CD4-positive, alpha-beta T cell treated with Interleukin-4 for 4 hours (primary cell): ENCODE measurements around the gene TMEM208.

Experiments used
- DNase-seq: peaks from one replicate; pipeline ENCODE4 v3.0.0-alpha.2; 2020

Gene TMEM208

GRCh38 chr16:67210069-67210937, 16.6 kb upstream of the TMEM208 start:
- no peak for DNase-seq

DNA sequence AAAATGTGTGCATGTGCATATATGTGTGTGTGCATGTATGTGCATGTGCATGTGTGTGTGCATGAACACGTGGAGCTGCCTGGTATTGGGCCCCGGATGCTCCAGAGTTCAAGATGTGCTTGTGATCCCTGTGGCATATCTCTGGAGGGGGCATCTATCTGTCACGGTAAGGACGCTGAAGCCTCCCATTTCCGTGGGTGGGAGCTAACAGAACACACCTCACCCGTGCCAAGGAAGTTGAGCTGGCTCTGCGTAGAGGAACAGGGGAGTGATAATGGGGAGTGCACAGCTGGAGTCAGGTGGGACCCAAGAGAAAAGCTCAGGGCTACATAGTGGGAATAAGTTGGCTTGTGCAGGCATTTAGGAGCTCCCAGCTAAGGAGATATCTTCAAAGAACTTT, 15.3 kb upstream of the TMEM208 start:
- DNase-seq = no peak

DNA sequence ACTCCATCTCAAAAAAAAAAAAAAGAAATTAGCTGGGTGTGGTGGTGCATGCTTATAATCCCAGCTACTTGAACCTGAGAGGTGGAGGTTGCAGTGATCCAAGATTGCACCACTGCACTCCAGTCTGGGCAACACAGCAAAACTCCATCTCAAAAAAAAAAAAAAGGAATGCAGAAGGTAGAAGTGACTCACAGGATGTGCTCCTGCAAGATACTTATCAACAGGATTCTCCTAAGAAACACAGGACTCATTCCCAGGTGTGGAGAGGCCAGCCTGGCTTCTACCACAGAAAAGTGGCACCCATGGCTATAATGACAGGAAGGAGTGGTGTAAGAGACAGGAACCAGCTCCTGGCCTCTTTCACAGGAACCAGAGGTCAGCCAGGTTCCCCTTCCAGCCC, 14.2 kb upstream of the TMEM208 start:
- no peak for DNase-seq

- no peak for DNase-seq
These were observed 13.5 kb upstream of the TMEM208 start for GRCh38 chr16:67213197-67214019.

GRCh38 chr16:67215706-67216105, 11.2 kb upstream of the TMEM208 start:
- DNase-seq = no peak

DNA sequence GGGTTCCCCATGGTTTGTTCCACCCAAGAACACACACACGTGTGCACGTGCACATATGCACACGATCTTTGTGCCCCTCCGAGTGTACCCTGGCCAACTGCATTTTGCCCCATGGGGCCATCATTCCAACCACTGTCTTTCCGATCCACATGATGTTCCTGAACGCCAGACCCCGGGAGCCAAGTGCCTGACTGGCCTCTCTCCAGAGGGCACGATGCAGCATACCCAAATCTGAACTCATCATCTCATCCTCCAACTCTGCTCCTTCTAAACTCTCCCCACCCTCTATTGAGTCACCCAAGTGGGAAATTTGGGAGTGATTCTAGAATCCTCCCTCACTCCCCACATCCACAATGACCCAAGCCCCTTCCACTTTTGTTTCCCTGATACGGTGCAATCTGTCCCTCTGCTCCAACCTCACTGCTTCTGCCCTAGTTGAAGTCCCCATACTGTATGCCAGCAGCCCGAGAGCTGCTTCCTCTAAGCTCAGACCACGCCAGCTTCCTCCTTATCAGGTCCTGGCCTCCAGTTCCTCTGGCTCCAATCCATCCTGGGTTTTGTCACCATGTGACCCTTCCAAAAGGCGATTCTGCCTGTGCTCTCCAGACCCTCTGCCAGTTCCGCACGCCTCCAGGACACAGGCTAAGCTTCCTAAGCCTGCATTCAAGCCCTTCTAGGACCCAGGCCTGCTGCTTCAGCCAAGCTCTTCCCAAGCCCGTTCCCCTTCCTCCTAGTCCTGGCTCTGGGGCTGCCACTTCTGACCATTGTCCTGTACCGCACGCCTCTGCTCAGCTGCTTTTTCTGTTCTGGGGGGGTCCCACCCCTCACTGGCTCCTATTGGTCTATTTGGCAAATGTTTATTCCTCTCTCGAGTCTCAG, 10.1 kb upstream of the TMEM208 start:
- no peak for DNase-seq

DNA sequence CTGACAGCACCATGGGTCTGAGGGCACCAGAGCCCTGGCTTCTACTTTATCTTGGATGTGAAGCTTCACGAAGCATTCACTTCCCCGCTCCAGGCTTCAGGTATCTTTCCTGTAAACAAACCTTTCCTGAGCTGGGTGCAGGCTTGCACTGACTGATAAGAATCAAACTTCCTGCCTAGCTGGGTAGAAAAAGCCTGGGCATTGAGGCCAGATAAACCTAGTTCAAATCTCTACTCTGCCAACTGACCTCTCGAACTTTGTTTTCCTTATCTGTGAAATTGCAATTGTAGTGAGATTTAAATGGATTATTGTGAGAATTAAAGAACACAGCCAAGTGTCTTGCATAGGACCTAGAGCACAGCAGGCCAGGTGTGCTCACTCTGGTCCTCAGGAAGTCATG, 2.9 kb upstream of the TMEM208 start:
- DNase-seq = no peak

GRCh38 chr16:67226295-67226803, 581 bp upstream of the TMEM208 start:
- DNase-seq = no peak

DNA sequence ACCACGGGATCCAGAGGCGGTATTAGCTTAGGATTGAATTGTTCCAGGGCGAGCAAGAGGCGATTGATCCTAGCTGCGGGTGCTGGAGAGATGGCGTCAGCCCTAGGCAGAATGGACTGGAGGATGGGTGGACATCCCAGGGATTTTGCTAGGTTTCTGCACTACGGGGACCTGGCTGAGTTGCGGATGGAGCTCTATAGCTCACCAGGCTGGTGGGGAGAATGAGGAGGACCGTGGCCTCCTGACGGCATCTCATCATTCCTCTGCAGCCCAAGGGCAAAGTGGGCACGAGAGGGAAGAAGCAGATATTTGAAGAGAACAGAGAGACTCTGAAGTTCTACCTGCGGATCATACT, 614 bp downstream of the TMEM208 start:
- no peak for DNase-seq

- DNase-seq = no peak
These were observed 1.3 kb downstream of the TMEM208 start for GRCh38 chr16:67228034-67228785.

- DNase-seq = no peak
These were observed 2.0 kb downstream of the TMEM208 start for GRCh38 chr16:67228905-67229304.

- no peak for DNase-seq
These were observed 3.2 kb downstream of the TMEM208 start for GRCh38 chr16:67229906-67230808.

DNA sequence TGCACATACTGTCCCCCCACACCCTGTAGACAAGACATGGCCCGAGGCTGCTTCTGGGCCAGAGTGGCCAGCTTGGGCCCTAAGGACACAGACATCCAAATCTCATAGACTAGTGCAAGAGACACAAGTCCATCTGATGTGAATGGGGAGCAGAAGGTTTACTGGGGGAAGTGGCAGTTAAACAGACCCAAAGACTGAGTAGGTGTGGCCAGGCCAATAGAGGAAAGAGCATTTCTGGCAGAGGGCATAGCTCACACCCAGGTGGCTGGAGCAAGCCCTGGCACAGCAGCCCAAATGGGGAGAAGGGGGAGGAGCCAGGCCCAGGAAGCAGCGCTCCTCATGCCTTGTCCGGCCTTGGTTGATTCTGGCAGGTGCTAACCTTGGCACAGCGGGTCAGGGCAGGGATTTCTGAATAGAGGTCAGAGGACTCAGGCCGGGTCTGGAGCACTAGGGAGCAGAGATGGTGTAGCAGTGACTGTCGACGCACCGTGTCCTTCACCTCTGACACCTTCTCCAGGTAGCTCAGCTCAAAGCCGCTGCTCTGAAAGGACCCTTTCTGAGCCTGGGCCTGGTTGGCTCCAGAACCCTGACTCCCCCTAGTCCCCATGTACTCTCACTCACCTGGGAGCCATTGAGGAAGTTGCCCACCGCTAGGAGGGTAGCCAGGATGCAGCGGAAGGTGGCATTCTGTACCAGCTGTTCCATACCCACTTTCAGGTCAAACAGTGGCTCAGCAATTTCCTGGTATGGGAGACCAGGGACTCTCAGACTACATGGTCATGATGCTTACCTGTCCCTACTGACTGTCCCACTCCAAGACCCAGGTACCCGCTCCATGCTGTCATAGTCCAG, 4.1 kb downstream of the TMEM208 start:
- DNase-seq = no peak

DNA sequence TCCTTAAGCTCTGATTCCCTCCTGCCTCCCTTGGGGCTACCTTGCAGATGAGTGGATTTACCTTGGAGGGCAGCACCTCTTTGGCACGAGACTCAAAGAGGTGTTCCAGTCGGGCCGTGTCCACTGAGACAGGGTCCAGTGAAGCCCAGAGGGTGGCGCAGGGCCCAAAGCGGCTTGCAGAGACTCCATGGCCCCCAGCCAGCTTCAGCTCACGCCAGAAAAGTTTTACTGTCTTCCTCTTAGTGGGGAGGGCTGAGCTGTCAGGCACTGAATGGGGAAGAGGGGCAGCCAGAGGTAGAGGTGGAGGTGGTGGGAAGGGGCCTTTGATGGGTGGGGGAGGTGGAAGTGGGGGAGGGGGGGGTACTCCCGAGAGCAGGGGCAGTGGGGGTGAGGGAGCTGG, 6.7 kb downstream of the TMEM208 start:
- no peak for DNase-seq

DNA sequence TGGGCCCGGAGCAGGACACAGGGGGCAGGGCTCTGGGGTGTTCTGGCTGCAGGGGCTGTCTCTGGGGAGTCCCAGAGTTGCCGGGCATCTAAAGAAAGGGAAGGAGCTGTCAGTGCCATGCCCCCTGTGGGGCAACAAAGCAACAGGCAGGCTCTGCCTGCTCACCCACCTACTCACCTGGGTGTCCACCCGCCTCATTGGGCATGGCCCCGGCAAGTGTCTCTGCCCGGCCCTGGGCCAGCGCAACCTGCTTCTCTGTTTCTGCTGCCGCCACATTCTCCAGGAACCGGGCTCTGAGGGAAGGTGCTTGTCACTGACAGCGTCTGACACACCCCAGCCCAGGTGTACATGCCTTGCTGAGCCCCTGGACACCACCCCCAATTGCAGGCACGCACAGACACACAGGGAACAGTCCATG, 7.3 kb downstream of the TMEM208 start:
- DNase-seq = no peak

DNA sequence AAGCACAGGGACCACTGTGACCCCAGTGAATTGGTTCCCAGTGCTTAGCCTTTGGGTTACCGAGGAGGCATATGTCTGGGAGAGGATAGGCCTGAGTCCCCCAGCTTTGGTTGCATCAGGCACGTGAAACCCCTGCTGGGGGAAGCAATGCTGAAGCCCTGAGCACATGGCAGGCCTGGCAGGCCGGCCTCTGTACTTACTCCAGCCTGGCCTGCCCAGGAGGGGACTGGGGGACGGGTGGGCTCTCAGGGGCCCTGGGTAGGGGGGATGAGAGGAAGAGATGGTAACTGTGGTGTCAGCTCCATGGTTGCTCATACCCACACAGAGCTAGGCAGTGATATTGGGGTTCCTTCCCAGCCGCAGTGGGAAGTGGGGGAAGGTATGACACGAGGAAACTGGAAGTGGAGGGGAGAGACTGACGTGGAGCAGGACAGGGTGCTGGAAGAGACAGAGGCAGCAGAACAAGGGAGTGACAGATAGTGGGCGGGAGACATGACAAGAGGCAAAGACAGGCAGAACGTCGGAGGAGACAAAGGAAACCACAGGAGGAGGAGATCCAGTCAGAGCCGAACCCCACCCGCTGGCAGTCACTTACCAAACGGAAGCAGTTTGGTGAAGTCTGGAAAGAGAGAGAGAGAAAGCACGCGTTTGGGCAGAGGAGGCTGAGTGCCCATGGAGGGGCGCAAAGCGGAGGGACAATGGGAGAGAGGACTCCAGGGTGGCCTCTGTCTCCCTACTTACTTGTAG, 9.1 kb downstream of the TMEM208 start:
- peak; percentile 74 for DNase-seq

DNA sequence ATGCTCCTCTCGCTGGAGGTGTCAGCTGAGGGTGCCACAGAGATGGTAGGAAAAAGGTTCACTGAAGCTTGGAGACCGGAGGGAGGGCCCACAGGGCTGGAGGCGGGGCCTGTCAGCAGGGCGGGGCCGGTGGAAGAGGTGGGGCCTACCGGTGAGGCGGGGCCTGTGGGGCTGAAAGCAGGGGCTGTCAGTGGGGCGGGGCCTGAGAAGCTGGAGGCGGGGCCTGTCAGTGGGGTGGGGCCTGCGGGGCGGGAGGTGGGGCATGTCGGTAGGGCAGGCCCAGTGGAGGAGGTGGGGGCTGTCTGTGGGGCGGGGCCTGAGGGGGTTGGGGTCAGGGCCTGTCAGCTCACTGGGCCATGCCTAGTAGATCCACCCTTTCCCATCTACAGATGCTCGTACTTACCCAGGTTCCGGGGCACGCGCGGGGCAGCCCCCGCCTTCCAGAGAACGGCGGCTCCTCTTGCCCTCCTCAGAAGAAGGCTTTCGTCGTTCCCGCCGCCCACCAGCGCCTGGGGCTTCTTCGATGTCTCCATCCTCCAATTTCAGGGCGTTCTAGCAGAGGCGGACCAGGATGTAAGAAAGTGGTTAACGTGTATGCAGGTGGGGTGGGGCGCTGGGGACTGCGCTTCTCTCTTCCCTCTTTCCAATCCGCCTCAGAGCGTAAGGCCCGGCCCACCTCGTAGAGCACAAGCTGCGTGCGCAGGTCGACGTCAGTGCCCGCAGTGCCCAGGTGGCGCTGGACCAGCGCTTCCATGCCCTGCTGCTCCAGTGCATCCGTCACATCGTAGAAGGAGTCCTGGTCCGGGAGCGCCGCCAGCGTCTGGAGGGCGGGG, 9.8 kb downstream of the TMEM208 start:
- peak; percentile 69 for DNase-seq
